Fibroblast of villous mesenchyme (primary cell): ENCODE data around the gene VPREB3. TPM values are rescaled to one million over a fixed set of nuclear protein-coding genes. Genes with fewer than 3 reads are reported as not detected.

Source experiments
- DNase-seq: peaks from one replicate; pipeline ENCODE4 v3.0.0-alpha.2; 2010; ENCODE audit warnings: low read depth
- H3K4me3 ChIP-seq: 2 replicates; pipeline ENCODE4 v1.5.1; 2011; ENCODE audit warnings: low read depth, mild to moderate bottlenecking, low read length
- total RNA-seq: library from RNA; depleted of rRNA; stranded (reverse); fragments of >200 nt; gene quantifications from 2 replicates; pipeline ENCODE4 v1.2.3, GENCODE V29; 2012
- TF ChIP-seq, protein P1 (sequence below): IDR thresholded peaks from 2 replicates; pipeline ENCODE4 v1.5.1; 2012; ENCODE audit warnings: low read depth, mild to moderate bottlenecking, low read length; ENCODE audit not compliant: insufficient read depth

VPREB3 gene
- total RNA-seq, 1 donor = not detected

DNA sequence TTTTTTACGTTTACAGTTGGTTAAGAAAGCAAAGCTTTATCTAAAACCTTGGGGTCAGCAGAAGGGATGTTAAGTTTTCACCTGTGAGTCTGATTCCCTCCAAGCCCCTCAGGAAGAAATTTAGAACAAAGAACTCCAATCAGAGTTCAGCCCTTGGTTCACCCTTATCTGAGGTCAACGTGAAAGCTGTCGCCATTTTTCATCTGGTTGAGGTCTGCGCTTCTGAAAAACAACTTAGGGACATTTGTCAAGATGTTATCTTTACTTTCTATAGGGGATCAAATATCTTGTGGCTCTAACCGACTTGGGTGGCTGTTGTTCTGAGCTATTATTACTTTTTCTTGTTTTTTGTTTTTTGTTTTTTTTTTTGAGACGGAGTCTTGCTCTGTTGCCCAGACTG is 33.4 kb downstream of the VPREB3 start:
- no peak for DNase-seq
- no peak overlapping the region for H3K4me3 ChIP-seq
- TF ChIP-seq, protein P1, sequence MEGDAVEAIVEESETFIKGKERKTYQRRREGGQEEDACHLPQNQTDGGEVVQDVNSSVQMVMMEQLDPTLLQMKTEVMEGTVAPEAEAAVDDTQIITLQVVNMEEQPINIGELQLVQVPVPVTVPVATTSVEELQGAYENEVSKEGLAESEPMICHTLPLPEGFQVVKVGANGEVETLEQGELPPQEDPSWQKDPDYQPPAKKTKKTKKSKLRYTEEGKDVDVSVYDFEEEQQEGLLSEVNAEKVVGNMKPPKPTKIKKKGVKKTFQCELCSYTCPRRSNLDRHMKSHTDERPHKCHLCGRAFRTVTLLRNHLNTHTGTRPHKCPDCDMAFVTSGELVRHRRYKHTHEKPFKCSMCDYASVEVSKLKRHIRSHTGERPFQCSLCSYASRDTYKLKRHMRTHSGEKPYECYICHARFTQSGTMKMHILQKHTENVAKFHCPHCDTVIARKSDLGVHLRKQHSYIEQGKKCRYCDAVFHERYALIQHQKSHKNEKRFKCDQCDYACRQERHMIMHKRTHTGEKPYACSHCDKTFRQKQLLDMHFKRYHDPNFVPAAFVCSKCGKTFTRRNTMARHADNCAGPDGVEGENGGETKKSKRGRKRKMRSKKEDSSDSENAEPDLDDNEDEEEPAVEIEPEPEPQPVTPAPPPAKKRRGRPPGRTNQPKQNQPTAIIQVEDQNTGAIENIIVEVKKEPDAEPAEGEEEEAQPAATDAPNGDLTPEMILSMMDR = no peak

DNA sequence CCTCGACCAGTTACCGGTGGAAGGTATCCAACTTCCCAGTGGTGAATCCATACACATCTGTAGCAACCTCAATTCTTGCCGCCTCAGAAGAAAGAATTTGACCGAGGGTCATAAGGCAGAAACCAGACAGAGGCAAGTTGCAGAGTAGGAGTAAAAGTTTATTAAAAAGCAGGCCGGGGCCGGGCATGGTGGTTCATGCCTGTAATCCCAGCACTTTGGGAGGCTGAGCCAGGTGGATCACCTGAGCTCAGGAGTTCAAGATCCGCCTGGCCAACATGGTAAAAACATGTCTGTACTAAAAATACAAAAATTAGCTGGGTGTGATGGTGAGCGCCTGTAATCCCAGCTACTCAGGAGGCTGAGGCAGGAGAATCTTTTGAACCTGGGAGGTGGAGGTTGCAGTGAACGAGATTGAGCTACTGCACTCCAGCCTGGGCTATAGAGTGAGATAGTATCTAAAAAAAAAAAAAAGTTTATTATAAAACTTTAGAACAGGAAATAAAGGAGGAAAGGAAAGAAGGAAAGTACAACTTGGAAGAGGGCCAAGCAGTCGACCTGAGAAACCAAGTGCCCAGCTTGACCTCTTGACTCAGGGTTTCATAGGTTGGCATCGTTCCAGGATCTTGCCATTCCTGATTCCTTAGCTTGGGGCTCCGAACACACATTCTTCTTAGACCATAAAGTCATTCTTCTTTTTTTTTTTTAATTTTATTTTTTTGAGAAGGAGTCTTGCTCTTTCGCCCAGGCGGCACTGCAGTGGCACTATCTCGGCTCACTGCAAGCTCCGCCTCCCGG is 35.7 kb downstream of the VPREB3 start:
- TF ChIP-seq, protein P1 = no peak
- DNase-seq = no peak
- no peak overlapping the region for H3K4me3 ChIP-seq

DNA sequence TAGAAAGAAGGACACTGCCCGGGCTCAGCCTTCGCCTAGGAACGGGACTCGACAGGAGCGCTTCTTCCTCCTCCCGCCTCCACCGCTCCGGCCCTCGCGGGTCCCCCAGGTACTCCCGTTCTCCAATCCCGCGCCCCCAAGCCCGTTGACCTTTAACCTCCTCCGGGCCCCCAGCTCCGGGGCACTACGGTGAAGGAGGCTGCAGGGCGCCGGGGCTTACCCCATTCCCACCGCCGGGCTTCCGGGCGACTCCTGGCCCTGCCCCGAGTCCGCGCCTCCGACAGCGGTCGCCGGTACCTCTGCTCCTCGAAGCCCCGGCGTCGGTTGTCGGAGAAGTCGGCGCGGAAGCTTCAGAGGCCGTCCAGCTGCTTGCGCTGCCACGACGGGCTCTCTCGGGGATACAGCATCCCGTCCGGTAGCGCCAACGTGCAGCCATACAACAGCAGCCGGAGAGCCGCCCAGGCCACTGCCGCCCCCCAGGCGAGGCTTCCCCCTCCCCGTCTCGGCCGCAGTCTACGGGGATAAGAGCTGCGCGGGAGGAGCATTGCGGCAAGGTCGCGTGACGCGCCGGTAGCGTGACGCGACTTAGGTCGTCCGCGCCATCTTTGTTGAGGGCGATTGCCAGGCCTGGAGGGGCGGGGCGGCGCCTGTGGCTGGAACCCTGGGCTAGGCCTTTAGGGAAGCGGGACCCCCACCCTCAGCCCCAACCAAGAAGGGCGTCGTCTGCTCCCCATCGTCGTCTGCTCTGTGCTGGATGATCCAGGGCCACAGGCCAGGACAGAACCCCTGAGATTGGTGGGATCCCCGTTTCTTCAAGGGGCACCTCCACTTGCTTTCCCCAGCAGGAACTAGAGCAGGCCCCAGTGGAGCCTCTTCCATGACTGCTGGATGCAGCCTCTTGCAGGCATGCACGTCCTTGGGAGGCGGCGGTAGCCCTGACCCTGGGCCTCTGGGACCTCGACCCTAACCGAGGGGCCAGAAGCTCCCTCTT is 37.1 kb downstream of the VPREB3 start:
- DNase-seq = peak; percentile 89
- TF ChIP-seq, protein P1 = no peak
- peak overlapping the region; percentile 88 for H3K4me3 ChIP-seq

DNA sequence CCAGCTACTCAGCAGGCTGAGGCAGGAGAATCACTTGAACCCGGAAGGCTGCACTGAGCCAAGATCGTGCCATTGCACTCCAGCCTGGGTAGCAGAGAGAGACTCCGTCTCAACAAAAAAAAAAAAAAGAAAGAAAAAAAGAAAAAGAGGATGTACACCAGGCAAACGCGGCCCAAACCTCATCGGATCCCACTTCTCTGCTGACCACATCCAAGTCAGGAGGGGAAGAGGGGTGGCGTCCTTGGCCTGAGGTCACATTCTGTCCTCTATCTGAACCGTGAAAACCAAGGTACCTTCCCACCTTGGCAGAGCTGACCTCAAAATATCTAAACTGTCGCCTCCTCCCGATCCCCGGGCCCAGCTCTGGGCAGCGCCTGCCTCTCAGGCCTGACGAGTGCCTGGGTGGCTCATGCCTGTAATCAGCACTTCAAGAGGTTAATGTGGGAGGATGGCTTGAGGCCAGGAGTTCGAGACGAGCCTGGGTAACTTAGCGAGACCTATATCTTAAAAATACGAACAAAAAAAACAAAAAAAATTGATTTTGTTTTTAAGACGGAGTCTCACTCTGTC is 38.3 kb downstream of the VPREB3 start:
- TF ChIP-seq, protein P1 = no peak
- peak overlapping the region; percentile 88 for H3K4me3 ChIP-seq
- no peak for DNase-seq

DNA sequence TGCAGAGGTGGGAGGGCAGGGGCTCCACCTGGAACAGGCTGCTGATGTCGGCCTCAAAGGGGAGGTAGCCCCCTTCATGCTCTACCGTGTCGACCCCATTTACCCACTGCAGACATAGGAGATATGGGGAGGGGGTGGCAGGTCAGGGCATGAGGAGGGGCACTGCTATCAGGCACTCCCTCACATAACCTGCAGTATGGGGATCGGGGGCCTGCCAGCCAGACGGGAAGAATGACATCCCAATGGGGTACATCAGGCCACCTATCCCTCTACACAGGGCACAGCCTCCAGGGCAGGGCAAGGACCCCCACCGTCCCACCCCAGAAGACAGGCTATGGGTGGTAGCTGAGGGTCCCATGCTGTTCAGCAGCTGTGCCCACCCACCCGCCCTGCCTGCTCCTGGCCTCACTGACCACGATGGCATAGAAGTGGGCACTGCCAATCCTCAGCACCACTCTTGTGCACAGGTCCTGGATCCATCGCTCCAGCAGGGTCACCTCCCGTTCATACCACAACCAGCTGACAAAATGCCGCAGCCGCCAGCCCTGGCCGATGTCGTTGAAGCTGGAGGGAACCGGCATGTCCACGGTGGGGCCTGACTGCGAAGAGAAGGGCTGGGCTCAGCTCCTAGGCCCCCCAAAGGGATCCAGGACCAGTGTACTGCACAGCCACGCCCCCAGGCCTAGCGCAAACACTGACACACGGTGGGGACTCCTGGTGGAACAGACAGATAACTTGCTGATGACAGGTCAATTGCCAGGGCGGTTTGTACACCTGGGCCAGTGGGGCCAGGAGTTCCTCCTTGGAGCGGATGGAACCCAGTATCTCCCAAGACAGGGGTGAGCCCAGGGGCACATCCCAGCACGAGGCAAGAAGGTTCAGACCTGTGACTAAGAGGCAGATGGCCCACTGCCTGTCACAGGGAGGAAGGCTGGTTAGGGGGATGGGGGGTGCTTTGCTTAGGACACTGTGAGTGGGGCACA is 39.3 kb downstream of the VPREB3 start:
- TF ChIP-seq, protein P1 = no peak
- DNase-seq = no peak
- no peak overlapping the region for H3K4me3 ChIP-seq
